Measurements from ENCODE around the gene CFAP206. TPM values are rescaled to one million over a fixed set of nuclear protein-coding genes. Genes with fewer than 3 reads are reported as not detected.

Gene CFAP206, protein sequence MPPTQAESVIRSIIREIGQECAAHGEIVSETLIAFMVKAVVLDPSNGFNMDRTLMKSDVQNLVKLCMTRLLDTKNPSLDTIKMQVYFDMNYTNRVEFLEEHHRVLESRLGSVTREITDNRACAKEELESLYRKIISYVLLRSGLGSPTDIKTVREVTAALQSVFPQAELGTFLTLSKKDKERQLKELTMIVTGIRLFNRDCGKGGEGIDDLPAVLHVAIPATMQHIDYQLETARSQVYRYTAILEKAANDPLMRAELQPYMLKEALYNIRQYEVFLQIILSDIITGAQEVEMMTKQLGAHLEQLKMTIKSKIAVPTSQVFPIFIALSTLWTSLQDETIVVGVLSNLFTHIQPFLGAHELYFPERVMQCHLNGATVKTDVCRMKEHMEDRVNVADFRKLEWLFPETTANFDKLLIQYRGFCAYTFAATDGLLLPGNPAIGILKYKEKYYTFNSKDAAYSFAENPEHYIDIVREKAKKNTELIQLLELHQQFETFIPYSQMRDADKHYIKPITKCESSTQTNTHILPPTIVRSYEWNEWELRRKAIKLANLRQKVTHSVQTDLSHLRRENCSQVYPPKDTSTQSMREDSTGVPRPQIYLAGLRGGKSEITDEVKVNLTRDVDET
- 1 to 10 TPM; 2.4 to 4.8 (median 3.2) TPM for polyA plus RNA-seq (ENCODE audit: insufficient read length in 4 of 4)

DNA sequence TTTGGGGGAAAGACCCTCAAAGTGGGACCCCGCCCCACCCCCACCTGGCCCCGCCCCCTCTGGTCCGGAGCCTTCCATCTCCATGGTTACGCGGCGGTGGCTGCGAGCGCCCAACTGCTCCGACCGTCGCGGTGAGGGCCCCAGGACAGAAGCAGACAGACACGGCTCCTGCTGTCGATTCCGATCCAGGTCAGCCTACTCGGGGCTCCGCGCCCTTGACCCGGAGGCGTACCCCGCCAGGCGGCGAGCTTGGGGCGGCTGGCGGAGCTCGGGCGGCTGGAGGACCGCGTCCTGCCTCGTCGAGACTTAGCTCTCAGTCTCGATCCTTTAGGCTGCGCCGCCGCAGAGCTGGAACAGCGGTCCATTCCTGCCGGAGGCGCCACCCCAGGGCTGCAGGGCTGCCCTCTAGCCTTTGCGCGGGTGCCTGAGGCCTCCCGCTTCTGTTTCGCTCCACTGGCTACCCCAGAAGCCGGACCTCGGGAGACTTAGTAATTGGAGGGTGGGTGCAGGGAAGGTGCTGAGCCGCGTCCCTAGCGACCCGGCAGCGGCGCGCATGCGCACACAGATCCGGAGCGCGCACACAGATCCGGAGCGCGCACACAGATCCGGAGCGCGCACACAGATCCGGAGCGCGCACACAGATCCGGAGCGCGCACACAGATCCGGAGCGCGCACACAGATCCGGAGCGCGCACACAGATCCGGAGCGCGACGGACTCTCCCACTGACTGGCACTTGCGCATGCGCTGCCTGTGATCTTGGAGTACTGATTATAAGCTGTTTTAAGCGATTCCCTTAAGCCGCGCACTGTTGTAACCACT lies at the start of gene CFAP206:
TSS of gene CFAP206 (plus strand) at position 72 of the 820 bp plus-strand sequence. CDS start 1,868 bp downstream, outside the sequence.
- DNase-seq (ENCODE audit: low read depth in 4 of 4, low spot score in 3 of 4): peak; percentile 68 to 87 (median 72)

DNA sequence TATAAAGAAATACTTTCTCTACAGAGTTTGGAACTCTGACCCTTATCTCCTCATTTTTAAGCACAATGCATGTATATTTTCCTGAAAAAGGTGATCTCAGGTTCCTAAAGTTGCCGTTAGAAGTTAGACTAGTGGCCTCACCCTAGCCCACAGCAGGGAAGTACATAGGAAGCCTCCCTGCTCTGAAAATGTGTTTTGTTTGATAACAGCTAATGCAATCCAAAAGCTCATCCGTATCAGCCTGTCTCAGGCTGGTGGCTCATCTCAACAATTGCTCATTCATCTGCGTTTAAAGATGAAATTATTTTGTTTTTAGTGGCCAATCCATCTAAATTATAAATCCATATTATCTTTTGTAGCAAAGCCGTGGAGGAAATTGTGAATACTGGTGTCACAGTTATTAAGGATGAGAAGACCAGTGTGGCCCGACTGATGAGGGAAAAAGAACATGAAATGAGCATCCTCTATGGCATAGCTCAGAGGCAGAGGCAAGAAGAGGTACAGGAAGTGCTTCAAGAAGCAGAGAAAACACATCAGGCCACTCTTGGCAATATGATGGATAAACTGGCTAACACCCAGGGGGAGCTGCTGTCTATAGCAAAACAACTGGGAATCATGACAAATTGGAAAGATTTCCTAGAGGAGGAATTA lies 43.0 kb upstream of the CFAP206 start:
- DNase-seq (ENCODE audit: low read depth in 4 of 4, low spot score in 3 of 4): no peak

DNA sequence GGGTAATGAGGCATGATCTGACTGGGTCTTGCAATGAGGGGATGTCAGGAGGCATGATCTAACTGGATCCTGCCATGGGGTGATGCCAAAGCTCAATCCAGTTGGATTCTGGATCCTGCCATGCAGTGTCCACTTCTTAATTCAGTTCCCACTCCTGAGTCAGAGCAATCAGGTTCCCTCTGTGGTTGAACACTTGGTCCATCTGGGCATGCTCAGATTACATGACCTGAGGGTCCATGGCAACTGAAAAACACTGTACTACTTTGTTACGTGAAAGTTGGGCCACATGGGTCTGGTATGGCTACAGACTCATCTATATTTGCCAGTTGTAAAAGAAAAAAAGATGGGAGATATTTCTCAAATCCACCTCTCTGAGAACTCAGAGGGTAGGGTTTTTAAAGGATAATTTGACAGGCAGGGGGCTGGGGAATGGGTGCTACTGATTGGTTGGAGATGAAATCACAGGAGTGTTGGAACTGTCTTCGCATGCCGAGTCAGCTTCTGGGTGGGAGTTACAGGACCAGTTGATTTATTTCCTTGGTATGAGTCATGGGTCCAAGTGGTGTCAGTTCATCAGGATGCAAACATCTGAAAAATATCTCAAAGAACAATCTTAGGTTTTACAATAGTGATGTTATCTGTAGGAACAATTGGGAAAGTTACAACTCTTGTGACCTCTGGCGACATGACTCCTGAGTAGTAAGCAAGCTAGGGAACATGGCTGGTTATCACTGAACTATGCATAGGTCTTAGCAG lies 41.5 kb upstream of the CFAP206 start:
- no peak for DNase-seq (ENCODE audit: low read depth in 4 of 4, low spot score in 3 of 4)

DNA sequence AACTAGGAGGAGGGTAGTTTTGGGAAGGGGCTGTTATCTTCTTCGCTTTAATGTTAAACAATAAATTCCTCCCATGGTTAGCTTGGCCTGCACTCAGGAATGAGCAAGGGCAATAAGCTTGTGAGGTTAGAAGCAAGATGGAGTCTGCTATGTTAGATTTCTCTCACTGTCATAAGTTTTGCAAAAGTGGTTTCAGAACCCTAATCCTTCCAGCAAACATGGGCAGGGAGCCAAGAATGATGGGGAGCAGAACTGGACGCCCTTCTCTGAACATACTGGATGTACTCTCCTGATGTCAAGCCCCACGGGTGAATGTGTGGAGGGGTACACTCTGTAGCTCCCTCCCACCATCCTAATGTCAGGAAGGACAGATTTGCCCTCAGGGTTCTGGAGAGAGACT lies 40.9 kb upstream of the CFAP206 start:
- no peak for DNase-seq (ENCODE audit: low read depth in 4 of 4, low spot score in 3 of 4)

DNA sequence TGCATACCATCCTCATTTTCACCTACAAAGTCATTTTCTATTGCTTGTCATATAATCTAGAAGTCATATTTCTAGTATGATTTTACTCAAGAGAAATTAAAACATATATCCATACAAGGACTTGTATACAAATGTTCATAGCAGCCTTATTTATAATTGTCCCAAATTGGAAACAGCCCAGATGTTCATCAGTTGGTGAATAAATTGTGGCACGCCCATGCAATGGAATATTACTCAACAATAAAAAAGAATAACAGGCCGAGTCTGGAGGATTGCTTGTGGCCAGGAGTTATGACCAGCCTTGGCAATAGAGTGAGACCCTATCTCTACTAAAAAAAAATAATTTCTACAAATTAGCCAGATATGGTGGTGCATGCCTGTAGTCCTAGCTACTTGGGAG lies 34.4 kb upstream of the CFAP206 start:
- no peak for DNase-seq (ENCODE audit: low read depth in 4 of 4, low spot score in 3 of 4)

DNA sequence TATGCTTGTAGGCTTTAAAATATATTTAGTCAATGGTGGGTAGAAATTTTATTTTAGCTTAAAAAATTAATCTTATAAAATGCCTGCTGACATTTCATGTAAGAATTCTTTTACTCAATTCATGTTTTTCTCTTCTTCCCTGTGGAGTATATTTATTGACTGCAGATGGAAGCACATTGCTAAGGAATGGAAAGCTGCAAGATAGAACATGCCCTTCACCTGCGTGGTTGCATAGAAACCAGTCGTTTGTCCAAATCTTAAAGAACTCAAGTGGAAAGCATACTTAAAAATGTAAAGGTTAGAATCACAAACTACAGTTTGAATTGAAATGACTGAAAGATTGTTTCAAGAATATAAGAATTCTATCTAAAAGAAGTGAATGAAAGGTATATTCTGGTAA lies 32.5 kb upstream of the CFAP206 start:
- no peak for DNase-seq (ENCODE audit: low read depth in 4 of 4, low spot score in 3 of 4)

DNA sequence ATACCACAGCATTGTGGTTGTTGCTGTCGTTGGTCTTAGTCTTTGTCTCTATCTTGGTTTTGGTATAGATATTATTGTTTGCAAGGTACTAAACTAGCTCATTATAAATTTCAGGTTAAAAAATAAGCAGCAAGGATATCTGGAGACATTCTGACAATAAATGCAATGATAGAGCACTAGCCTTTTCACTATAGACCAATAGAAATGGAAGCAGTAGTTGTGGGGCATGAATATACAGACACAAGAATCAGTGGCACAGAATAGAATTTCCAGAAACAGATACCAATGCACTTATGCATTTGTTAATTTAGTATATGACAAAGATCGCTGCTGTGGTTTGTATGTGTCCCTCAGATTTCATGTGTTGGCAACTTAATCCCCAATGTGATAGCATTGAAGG lies 31.1 kb upstream of the CFAP206 start:
- no peak for DNase-seq (ENCODE audit: low read depth in 4 of 4, low spot score in 3 of 4)

DNA sequence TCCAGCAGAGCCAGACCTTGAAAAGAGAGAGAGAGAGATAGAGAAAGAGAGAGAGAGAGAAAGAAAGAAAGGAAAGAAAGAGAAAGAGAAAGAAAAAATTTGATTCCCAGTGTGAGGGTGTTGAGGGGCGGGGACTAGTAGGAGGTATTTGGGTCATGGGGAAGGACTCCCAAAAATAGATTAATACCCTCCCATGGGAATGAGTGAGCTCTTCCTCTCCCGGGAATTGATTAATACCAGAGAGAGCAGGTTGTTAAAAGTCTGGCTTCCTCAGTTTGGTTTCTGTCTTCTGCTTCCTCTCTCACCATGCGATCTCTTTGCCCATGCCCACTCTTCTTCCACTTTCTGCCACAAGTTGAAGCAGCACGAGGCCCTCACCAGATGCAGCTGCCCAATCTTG lies 28.8 kb upstream of the CFAP206 start:
- DNase-seq (ENCODE audit: low read depth in 4 of 4, low spot score in 3 of 4): no peak

DNA sequence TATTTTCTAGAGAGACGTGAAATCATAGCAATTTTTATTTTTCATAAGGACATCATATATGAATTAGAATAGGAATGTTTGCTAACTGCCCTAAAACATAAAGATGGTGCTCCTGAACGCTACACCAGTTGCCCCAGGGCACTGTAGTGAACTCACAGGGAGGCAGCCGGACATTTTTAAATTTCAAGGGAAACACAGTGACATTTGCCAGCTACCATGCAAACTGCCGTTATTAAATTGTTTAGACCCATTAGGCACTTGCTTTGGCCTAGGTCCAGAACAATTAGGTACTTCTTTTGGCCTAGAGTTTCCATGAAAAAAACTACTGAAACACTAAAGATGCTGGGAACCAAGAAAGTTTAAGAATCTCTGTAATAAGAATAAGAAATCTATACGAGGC lies 24.9 kb upstream of the CFAP206 start:
- DNase-seq (ENCODE audit: low read depth in 4 of 4, low spot score in 3 of 4): no peak

DNA sequence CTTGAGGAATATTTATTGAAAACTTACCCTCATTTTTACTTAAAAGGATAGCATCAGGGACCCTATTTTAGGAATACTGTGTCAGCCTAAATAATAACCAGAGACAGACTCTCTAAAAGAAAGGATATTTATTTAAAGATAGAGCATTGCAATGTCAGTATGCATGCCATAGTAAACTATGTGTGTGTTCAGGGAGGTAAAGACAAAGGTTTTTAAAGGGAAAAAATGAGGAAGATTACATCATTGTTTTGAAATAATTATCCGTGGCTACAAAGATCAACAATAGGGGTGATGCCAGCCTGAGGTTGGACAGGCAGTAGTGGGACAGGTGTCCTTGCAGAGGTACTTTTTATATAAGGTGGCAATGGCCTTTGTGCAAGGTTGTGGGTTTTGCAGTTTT lies 23.7 kb upstream of the CFAP206 start:
- no peak for DNase-seq (ENCODE audit: low read depth in 4 of 4, low spot score in 3 of 4)

DNA sequence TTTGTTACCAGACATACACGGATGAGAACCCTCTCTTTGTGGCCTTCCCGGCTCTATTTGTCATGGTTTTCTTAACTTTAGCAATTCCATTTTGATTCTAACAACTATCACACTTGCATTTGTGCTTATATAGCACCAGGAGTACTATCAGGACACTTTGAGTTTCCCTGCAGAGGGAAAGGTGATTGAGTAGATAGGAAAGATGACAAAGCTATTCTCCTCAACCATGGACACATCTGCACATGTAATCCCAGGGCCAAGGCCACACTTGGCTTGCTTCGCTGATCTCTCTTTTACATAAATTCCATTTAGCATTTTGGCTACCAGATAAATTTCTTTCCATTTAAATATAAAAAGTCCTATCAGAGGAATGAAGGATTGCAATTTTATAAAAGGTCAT lies 23.3 kb upstream of the CFAP206 start:
- DNase-seq (ENCODE audit: low read depth in 4 of 4, low spot score in 3 of 4): no peak

DNA sequence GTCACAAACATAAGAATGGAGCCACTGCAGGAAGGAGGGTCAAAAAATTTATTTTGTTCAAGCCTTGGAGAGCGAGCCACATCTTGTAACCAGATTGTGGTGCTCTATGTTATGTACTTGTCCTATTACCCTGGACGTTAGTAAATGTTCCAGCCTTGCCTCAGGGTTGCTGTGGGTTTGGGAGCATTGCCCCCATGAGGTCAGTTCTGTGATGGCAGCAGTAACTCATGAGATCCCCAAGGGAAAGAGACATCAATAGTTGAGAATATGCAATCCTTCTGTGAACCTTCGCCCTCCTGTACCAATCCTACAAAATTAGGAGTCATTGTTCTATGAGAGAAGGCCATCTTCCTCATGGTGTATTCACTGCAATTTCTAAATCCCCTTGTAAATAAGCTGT lies 16.4 kb upstream of the CFAP206 start:
- no peak for DNase-seq (ENCODE audit: low read depth in 4 of 4, low spot score in 3 of 4)

DNA sequence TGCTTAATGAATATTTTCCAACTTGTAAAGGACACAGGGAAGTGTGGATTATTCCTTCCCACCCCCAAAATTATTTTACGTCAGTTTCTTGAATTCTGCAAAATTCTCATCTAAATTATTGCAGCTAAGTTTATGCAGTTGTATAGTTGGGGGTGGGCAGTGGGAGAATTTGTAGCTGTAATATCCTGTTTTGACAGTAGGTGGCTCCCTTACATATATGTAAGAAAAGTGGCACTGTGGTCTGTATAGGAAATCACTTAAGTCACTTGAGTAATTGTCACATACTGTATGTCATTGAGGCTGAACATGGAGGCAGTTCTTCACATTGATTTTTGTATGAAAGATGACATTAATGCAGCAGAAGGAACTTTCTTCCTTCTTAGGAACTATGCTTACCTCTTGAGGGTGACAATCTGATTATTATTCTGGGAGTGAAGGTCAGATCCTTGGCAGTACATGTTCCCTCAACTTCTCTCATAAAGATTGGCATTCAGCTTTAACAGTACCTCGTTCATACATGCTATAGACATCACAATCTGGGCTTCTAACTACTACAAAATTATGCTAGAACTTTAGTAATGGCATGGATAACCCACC lies 14.6 kb upstream of the CFAP206 start:
- DNase-seq (ENCODE audit: low read depth in 4 of 4, low spot score in 3 of 4): peak; percentile 32 to 53 (median 42)

DNA sequence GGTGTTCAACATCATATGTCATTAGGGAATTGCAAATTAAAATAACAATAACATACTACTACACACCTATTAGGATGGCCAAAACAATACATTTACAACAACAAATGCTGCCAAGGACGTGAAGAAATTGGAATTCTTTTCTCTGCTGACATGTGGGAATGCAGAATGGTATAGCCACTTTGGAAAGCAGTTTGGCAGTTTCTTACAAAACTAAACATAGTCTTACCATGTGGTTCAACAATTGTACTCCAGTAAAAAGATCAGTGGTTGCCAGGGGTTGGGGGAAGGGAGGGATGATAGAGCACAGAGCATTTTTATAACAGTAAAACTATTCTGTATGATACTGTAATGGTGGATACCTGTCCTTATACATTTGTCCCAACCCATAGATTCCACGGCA lies 12.3 kb upstream of the CFAP206 start:
- DNase-seq (ENCODE audit: low read depth in 4 of 4, low spot score in 3 of 4): no peak

DNA sequence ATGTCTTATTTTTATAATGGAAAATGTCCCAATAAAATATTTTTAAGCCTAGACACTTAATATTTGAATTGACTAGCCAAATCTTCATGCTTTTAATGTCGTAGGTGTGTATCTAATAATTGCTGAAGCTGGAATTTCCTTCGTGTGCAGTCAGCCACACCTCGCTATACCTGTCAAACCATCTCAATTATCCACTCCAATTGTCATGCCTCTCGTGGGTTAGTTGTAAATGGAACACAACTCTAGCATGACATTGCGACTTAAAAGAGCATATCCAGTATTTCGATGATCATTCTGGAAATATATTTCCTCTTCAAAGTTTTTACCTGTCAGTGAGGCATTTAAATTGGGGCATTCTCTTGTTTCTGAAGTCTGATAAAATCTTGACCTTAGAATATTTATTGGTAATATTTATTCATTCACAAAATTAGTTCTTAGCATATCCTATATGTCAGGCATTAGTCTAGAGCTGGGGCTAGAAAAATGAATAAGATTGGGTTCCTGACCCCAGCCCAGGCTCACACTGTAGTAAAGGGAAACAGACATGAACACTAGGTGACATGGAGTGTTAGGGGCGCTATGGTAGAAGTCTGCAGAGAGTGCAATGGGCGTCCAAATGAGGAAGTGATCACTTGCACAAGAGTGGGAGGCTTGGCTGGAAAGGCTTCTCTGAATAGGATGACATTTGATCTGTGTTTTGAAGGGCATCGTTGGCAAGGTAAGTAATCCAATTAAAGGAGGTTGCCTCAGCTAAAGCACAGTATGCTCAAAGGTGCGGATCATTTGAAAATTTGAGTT lies 11.0 kb upstream of the CFAP206 start:
- no peak for DNase-seq (ENCODE audit: low read depth in 4 of 4, low spot score in 3 of 4)

DNA sequence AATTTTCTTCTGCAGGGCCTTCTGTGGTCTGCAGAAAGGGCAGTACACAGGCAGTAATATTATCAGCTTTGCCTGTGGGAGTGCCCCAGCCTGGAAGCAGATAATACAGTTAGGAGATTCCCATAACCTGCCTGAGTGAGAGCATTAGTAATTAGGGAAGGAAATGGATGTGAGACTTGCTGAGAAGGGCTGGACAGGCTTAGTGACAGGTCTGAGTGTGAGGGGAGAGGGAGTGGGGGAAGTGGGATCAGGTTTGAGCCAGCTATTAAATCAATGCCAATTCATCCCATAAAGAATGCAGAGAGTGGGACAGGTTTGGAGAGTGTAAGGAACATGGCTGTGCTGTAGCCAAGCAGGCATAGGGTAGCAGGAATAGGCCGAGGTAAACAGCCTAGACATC lies 10.1 kb upstream of the CFAP206 start:
- DNase-seq (ENCODE audit: low read depth in 4 of 4, low spot score in 3 of 4): no peak

DNA sequence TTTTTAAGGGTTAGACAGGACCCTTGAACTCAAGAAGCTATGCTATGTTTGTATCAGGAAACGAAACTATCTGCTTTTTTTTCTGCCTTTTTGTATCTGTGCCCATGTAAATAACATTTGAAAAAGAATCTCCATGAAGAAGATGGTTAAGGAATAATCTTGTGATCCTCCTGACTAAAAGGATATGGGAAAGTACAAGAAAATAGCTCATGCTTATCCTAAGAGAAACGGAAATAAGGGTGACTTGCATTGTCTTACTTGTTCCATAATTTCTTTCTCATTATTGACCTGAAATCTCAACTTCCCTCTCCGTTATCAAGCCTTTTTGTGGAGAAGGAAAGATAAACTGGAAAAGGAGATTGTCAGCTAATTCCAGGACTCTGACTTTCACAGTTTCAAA lies 5.9 kb upstream of the CFAP206 start:
- no peak for DNase-seq (ENCODE audit: low read depth in 4 of 4, low spot score in 3 of 4)

DNA sequence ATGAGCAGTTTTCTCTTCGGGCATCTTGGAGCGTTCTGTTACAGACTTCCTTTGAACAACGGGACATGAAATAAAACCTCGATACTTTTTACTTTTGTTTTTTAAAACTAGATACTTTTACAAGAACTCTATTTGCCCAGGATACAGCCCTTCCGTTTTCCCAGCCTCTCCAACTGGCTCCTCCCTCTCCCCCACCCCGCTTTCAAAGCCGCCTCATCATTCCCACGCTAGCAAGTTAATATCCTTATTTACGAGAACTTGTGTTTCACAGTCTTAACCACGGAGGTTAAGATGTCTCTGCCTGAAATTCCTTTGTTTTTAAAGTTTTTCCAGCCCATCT lies 241 bp upstream of the CFAP206 start:
- peak in 2 of 4 donors; percentile 34 to 41 for DNase-seq (ENCODE audit: low read depth in 4 of 4, low spot score in 3 of 4)

DNA sequence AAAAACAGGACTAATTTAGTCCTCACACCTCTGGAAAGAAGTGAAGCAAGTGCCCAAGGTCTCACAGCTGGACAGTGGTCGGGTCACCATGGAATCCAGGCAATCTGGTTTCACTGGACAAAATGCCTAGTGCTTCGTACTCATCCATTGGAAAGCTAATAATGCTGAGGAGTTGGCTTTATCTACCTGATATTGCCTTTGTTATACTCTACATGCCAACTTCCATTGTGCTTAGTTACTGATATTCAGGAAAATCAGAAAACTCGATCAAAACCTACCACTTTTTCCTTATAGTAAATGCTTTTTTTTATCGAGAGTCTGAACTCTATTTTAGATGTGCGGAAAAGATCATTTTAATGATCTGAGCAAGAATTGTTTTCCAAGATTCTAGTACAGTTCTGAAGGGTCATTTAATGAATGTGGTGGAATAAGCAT lies 966 bp downstream of the CFAP206 start:
- peak in 1 of 4 donors; percentile 63 for DNase-seq (ENCODE audit: low read depth in 4 of 4, low spot score in 3 of 4)

Measured in right renal pelvis (tissue), 4 donors.